Raji (cell line): ENCODE measurements around the gene OBSL1.

Experiments used
- POLR2A ChIP-seq: IDR thresholded peaks from 2 replicates; pipeline ENCODE4 v1.6.1; 2011; ENCODE audit warnings: low read depth, low read length, control low read depth; ENCODE audit not compliant: insufficient read depth

Gene OBSL1

DNA sequence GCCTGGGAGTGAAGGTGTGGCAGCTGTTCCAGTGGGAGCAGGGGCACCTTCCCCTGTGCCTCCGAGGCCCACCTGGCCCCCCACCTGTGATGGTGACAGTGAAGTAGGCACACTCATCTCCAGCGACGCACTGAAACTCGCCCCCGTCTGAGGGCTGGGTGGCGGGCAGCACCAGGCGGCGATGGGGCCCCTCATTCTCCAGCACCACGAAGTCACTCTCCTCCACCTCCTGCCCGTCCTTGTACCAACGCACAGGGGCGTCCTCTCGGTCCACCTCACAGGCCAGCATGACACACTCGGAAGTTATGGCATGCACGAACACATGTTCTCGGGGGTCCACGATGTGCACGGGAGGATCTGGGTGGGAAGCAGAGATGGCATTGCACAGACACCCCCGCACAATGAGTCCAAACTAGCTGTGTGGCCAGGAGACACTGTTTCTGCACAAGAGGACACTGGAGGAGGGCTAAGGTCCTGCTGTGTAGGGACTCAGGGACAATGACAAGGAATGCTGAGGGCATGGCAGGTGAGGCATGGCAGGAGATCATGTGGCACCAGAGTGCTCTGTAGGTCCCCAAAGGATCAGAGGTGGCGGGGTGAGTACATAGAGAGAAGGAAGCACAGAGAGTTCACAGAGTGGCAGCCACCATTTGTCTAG is 7.9 kb downstream of the OBSL1 start:
- no peak for TF ChIP-seq POLR2A

DNA sequence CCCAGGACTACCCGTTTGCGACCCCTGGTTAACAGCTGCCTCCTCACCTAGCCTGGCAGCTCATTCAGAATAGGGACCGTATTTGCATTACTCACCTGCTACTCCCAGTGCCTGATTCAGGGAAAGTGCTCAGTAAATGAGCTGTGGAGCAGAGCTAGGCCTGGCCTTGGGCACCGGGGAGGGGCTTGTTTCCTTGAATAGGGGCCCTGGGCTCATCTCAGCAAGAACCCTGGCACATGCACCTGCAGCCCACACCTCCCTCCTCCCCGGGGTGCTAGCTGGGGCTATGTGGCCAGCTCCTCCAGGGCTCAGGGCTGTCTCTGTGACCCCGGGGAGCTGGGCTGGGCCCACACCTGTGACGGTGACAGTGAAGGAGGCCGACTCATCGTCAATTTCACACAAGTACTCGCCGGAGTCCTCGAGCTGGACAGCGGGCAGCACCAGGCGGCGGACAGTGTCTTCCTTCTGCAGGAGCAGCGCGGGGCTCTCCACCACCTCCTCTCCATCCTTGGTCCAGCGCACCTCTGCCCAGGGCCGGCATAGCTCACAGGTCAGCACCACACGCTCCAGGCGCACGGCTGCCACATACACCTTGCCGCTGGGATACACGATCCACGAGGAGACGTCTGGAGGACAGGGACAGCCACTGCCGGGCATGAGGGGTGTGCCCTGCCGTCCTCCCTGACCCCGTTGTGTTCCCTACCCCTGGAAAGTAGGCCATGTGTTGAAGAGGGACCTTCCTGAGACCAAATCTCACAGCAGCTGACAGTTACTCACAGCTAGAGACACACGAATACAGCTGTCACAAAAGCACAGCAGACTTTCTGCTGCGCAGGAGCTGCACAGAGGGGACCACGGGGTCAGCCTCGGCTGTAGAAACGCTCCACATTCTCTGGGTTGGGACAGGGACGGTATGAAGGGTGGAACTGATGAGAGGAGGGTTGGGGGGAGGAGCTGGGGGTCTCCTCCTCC is 9.0 kb downstream of the OBSL1 start:
- TF ChIP-seq POLR2A, result no peak

DNA sequence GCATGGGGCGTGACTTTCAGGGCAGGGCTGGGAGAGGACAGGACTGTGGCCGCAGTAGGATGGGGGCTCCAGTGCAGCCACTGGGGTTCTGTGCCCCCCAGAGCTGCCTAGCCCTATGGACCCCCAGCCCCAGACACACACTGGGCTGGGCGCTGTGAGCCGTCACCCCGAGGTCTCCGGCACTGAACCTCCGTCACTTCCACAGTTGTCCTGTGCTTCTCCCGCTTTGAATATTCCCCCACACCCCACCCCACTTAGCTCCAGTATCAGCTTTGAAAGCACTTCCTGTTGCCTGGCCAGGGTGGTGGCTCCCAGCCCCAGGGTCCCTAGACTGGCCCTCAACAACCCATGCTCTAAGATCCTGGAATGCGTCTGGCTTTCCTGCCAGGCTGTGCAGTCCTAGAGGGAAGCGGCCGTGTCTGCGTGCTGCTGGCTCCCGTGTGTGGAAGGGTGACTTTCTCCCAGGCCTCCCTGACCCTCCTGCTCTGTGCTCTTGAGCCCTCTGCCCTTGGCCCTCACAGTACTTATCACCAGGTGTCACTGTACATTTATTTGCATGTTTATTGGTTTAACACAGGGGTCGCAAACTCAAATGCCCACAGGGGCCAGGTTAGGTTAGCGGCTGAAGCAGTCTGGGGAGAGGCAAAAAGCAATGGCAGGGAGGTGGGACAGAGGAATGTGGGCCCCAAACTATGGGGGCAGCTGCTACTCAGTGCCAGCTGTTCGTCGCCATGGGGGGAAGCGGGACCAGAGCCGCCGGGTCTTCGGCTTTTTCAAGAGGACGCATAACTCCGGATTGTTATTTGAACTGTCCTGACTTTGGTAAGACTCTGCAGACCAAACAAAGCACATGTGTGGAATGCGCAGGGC is 9.9 kb downstream of the OBSL1 start:
- TF ChIP-seq POLR2A, result no peak

GRCh38 chr2:219560893-219561178 is 10.5 kb downstream of the OBSL1 start:
- TF ChIP-seq POLR2A, result no peak

GRCh38 chr2:219560037-219560892 is 11.1 kb downstream of the OBSL1 start:
- no peak for TF ChIP-seq POLR2A

DNA sequence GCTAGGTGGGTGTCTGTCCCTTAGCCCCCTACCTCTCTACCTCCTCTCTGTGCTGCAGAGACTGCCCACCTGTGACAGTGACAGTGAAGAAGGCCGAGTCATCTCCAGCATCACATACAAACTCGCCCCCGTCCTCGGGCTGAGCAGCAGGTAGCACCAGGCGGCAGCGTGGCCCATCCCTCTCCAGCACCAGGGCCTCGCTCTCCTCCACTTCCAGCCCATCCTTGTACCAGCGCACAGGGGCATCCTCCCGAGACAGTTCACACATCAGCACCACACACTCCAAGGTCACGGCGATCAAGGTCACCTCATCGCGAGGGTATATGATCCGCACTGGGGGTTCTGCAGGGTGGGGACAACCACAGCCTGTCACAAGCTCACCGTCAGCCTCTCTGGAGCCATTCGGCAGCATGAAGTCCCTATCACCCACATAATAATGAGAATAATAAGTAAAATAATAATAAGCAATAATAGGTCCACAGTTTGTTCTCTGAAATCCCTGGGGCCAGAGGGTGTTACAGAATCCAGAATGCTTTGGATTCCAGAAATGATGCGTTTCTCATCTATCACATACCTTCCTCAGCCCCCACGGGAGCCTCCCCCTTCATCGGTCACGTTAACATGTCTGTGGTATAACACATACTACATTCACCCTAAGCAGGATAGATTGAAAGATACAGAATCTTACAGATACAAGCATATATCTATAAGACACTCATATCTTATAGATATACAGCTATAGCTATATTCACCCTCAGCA is 12.0 kb downstream of the OBSL1 start:
- TF ChIP-seq POLR2A, result no peak

DNA sequence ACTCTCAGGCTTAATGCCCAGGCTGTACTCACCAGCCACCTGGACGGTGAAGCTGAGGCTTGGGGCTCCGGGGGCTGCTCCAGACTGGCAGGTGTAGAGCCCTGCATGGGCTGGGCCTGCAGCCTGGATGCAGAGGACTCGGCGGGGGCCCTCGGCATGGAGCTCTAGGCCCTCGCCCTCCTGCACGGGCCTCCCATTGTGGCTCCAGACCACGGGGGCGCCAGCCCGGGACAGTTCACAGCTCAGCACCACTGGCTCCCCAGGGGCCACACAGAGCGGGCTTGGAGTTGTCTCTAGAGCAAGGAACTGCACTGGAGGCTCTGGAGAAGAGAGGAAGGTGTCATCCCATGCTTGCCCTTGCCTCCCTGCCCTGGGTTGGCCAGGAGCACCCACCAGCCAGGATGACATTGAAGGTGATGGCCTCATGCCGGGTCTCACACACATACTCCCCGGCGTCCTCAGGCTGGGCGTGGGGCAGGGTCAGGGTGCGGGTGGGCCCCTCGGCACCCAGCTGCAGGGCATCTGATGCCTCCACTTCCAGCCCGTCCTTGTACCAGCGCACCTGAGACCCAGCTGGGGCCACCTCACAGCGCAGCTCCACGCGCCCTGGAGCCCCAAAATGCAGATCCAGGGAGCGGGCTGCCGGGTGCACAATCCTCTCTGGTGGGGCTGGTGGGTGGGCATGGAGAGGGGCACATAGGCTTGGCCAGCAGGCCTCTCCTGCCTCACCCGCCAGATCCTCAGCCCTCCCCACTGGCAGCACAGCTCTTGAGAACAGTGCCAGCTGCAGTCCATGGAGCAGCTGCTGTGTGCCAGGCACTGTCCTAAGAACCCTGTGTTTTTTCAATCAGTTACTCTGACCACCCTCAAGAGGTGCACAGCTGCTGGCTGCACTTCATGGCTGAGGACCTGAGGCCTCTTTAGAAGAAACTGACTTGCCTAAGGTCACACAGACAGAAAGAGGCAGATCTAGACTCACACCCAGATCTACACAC is 13.3 kb downstream of the OBSL1 start:
- TF ChIP-seq POLR2A, result no peak

DNA sequence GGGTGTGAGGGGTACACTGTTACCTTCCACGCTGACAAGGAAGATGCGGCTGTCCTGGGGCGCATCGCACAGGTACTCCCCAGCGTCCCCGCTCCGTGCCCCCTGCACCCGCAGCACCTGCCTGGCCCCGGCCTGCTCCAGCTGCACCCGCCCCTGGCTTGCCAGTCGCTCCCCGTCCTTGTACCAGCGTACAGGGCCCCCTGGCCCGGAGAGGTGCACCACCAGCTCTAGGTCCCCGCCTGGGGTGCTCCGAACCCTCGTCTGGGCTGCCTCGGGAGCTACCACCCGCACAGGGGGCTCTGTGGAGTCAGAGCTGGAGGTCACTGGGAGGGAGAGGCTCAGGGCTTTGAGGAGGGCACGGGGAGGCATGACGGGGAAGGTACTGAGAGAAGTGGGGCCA is 14.0 kb downstream of the OBSL1 start:
- TF ChIP-seq POLR2A, result no peak

DNA sequence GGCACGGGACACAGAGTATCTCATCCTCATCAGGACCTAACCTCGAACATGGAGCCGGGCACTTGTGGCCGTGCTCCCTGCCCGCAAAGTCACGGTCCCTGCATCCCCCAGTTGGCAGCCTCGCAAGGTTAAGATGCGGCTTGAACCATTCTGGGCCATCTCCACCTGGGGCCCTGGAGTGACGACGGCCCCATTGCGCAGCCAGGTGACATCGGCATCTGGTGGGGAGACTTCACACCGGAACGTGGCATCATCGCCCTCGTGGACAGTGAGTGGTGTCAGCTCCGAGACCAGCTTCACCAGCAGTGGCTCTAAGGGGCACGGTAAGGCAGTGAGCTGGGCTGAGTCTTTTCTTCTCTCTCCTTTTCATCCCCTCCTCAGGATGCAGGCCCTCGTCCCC is 14.9 kb downstream of the OBSL1 start:
- no peak for TF ChIP-seq POLR2A

DNA sequence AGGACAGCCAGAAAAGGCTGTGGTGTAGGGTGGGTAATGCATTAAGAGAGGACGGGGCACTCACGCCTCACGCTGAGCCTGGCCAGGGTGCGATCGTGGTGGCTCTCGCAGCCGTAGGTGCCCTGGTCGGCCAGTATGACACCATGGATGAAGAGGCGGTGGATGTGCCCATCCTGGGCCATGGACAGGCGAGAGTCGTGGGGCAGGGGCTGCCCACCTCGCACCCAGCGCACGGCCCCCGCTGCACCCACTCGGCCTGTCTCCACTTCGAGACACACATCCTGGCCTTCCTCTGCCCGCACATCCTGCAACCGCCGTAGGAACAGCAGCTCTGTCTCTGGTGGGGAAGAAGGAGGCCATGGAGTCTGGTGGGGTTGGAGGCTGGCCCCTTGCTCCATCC is 15.4 kb downstream of the OBSL1 start:
- TF ChIP-seq POLR2A, result no peak

DNA sequence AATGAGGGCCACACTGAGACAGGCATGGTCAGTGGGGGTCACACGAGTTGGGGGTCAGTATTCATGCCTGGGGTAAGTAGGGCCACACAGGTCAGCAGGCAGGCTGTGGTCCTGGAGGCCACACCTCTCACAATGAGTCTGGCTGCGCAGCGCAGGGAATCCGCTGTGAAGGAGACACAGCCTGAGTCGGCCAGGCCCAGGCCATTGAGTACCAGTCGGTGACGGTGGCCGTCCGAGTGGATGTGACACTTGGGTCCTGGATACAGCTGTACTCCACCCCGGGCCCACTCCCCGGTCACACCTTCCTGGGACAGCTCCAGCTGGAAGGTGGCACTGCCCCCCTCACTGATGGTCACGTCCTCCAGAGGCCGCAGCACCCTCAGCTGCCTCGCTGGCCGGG is 17.0 kb downstream of the OBSL1 start:
- TF ChIP-seq POLR2A, result no peak

DNA sequence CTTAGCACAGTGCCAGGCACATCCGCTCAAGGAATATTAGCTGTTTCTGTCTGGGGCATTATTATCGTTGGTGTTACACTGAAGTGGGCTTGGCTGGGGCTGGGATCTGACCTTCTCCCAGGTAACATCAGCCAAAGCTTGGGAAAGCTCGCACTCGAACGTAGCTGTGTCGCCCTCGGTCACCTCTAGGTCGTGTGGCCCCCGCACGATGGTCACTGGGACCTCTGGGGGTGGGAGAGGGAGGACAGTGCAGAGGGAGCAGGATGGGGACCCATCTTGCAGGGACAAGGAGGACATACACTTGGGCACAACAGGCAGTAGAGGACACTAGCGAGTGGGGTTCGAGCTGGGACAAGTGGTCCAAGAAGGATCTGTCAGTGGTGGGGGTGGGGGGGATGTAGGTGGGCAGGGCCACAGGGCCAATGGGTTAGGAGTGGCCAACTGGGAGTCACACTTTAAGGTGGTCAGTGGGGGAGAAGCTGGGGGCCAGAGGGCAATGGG is 17.8 kb downstream of the OBSL1 start:
- no peak for TF ChIP-seq POLR2A

DNA sequence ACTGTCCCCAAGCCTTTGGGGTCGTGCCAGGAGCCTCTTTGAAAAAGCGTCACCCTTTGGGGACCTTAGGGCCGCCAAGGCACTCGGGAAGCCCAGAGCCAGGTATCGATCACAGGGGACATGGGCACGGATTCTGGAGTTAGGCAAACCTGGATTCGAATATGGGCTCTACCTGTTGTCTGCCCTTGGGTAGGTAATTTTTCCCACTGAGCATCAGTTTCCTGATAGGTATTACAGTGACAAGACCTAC is 18.2 kb downstream of the OBSL1 start:
- no peak for TF ChIP-seq POLR2A
